Loucy (cell line): Measurements from ENCODE around the gene USO1.

Experiments
- H2AFZ ChIP-seq: fragments of 200-600 bp; sonication (generic); 2 replicates; pipeline ENCODE4 v1.6.0; 2016; ENCODE audit warnings: antibody characterized with exemption, mild to moderate bottlenecking, low read length, moderate library complexity
- H3F3A ChIP-seq: fragments of 200-600 bp; 2 replicates; pipeline ENCODE4 v1.6.0; 2016; ENCODE audit warnings: antibody characterized with exemption, low read depth, mild to moderate bottlenecking
- H3K27me3 ChIP-seq: fragments of 200-600 bp; sonication (generic); 2 replicates; pipeline ENCODE4 v1.6.1; 2014; ENCODE audit warnings: low read length, mild to moderate bottlenecking; ENCODE audit not compliant: insufficient read depth, poor library complexity, severe bottlenecking
- H3K36me3 ChIP-seq: fragments of 200-600 bp; sonication (generic); 2 replicates; pipeline ENCODE4 v1.6.1; 2016; ENCODE audit warnings: low read length; ENCODE audit not compliant: insufficient read depth
- H3K4me1 ChIP-seq: fragments of 200-600 bp; sonication (generic); 2 replicates; pipeline ENCODE4 v1.5.1; 2014; ENCODE audit warnings: low read length, mild to moderate bottlenecking; ENCODE audit not compliant: insufficient read depth, poor library complexity, severe bottlenecking
- H3K4me2 ChIP-seq: fragments of 200-600 bp; sonication (generic); 2 replicates; pipeline ENCODE4 v1.6.0; 2014; ENCODE audit warnings: antibody characterized with exemption, low read length, low read depth, mild to moderate bottlenecking; ENCODE audit not compliant: poor library complexity, severe bottlenecking
- H3K4me3 ChIP-seq: fragments of 200-600 bp; sonication (generic); 2 replicates; pipeline ENCODE4 v1.5.1; 2014; ENCODE audit warnings: low read length, mild to moderate bottlenecking, mixed read lengths; ENCODE audit not compliant: poor library complexity, severe bottlenecking
- H3K79me2 ChIP-seq: fragments of 200-600 bp; sonication (generic); 2 replicates; pipeline ENCODE4 v1.6.1; 2014; ENCODE audit warnings: low read length; ENCODE audit not compliant: insufficient read depth
- H3K9ac ChIP-seq: fragments of 200-600 bp; sonication (generic); 2 replicates; pipeline ENCODE4 v1.6.0; 2014; ENCODE audit warnings: mild to moderate bottlenecking, low read depth, low read length, moderate library complexity; ENCODE audit not compliant: poor library complexity, severe bottlenecking
- H3K9me2 ChIP-seq: fragments of 200-600 bp; sonication (generic); replicated peaks from 2 replicates; pipeline ENCODE4 v1.6.1; 2016; ENCODE audit warnings: low read depth, low read length, mixed read lengths
- H3K9me3 ChIP-seq: fragments of 200-600 bp; sonication (generic); 2 replicates; pipeline ENCODE4 v1.6.1; 2014; ENCODE audit warnings: mild to moderate bottlenecking, antibody characterized with exemption, low read length, low read depth; ENCODE audit not compliant: insufficient read depth
- H4K20me1 ChIP-seq: fragments of 200-600 bp; sonication (generic); 2 replicates; pipeline ENCODE4 v1.6.0; 2014; ENCODE audit warnings: antibody characterized with exemption, low read length, mild to moderate bottlenecking; ENCODE audit not compliant: insufficient read depth, poor library complexity, severe bottlenecking
- EZH2phosphoT487 ChIP-seq: fragments of 200-600 bp; IDR thresholded peaks from 2 replicates; pipeline ENCODE4 v1.6.1; 2018; ENCODE audit warnings: antibody characterized with exemption, mild to moderate bottlenecking, moderate library complexity, borderline replicate concordance
- TF ChIP-seq, protein P1 (sequence below): fragments of 200-600 bp; sonication (generic); conservative IDR thresholded peaks from 2 replicates; pipeline ENCODE4 v1.5.1; 2014; ENCODE audit warnings: mild to moderate bottlenecking, antibody characterized with exemption, low read length

USO1 gene

DNA sequence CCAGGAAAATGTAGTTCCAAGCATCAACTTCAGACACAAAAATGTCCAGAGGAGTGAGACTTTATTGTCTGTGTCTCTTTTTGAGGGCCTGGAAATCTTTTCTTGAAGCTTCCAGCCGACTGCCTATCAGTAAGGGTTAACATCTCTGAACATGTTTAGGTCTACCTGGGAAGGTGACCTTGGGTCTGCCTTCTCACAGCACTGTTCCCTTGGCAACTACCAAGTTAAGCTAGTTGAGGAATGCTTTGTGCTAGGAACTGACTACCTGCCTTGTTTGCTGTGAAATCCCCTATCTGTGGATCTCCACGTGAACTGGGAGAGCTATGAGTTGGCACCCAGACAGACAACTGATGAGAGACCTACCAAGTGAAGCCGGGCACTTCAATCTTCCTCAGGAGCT, 96.3 kb downstream of the USO1 start:
- no peaks in the 10 kb centered on the region for H3K4me1 ChIP-seq

DNA sequence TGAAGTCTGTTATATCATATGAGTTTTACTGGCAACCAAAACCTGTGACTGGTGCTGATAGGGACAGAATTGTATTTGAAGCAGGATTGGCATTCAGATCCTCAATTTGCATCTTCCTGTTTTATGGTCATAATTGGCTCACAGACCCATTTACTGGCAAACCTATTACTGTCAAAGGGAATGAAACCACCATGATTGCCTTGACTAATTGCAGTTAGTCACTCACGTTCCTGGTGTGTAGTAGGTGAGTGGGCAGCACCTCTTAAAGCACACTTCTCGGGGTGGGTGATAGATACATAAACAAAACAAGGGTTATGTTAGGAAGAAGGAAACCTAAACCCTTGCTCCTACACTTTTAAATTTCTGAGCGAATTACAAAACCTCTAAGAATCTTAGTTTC, 96.8 kb downstream of the USO1 start:
- H3K4me1 ChIP-seq = no peaks in the 10 kb centered on the region
- no peaks in the 10 kb centered on the region for H3K79me2 ChIP-seq
- no peak overlapping the region for H2AFZ ChIP-seq
- H3F3A ChIP-seq = no peaks in the 10 kb centered on the region
- H3K9ac ChIP-seq = no peak overlapping the region
- no peaks in the 10 kb centered on the region for H3K9me3 ChIP-seq
- no peaks in the 10 kb centered on the region for H3K9me2 ChIP-seq
- TF ChIP-seq, protein P1, sequence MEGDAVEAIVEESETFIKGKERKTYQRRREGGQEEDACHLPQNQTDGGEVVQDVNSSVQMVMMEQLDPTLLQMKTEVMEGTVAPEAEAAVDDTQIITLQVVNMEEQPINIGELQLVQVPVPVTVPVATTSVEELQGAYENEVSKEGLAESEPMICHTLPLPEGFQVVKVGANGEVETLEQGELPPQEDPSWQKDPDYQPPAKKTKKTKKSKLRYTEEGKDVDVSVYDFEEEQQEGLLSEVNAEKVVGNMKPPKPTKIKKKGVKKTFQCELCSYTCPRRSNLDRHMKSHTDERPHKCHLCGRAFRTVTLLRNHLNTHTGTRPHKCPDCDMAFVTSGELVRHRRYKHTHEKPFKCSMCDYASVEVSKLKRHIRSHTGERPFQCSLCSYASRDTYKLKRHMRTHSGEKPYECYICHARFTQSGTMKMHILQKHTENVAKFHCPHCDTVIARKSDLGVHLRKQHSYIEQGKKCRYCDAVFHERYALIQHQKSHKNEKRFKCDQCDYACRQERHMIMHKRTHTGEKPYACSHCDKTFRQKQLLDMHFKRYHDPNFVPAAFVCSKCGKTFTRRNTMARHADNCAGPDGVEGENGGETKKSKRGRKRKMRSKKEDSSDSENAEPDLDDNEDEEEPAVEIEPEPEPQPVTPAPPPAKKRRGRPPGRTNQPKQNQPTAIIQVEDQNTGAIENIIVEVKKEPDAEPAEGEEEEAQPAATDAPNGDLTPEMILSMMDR = no peak
- no peak for TF ChIP-seq EZH2phosphoT487
- no peak overlapping the region for H3K4me2 ChIP-seq
- H4K20me1 ChIP-seq = no peaks in the 10 kb centered on the region
- no peaks in the 10 kb centered on the region for H3K36me3 ChIP-seq
- H3K4me3 ChIP-seq = no peak overlapping the region
- H3K27me3 ChIP-seq = no peaks in the 10 kb centered on the region

More for the DNA sequence above, 96.3 kb downstream of the USO1 start:
- no peaks in the 10 kb centered on the region for H4K20me1 ChIP-seq
- H3K36me3 ChIP-seq = no peaks in the 10 kb centered on the region; the same call in 1 of the 2 replicates
- no peak overlapping the region for H2AFZ ChIP-seq
- no peak overlapping the region for H3K4me3 ChIP-seq
- H3K27me3 ChIP-seq = no peaks in the 10 kb centered on the region
- H3K4me2 ChIP-seq = no peak overlapping the region
- H3K79me2 ChIP-seq = no peaks in the 10 kb centered on the region
- H3K9ac ChIP-seq = no peak overlapping the region
- H3K9me3 ChIP-seq = no peaks in the 10 kb centered on the region
- no peak for TF ChIP-seq EZH2phosphoT487
- TF ChIP-seq, protein P1 = no peak
- no peaks in the 10 kb centered on the region for H3F3A ChIP-seq
- H3K9me2 ChIP-seq = no peaks in the 10 kb centered on the region

DNA sequence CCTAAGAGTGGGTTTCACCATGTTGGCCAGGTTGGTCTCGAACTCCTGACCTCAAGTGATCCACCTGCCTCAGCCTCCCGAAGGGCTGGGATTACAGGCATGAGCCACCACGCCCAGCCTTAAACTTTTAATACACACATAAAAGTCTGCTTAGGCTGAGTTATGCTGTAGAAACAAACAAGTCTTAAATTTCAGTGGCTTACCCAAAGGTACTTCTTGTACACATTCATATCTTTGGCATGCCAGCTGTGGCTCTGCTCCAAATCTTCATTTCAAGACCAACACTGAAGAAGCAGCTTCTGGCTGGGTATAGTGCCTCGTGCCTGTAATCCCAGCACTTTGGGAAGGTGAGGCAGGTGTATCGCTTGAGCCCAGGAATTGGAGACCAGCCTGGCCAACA, 97.6 kb downstream of the USO1 start:
- Histone ChIP-seq H3K36me3 (no peaks in the 10 kb centered on the region), H3K9ac (no peak overlapping the region), H3F3A (no peaks in the 10 kb centered on the region), H2AFZ (no peak overlapping the region), H3K4me2 (no peak overlapping the region), H3K27me3 (no peaks in the 10 kb centered on the region), H3K9me3 (no peaks in the 10 kb centered on the region), H3K79me2 (no peaks in the 10 kb centered on the region), H3K9me2 (no peaks in the 10 kb centered on the region), H3K4me1 (no peaks in the 10 kb centered on the region), H4K20me1 (no peaks in the 10 kb centered on the region), H3K4me3 (no peak overlapping the region)
- TF ChIP-seq, protein P1 = no peak
- TF ChIP-seq EZH2phosphoT487 = no peak
